Activated naive CD8-positive, alpha-beta T cell treated with anti-CD3 and anti-CD28 coated beads, Interleukin-2, amount 10 ng/mL, durations not matched to agents 7 days and 5 days (primary cell): ENCODE measurements around the gene CACNA1D. TPM values are rescaled to one million over a fixed set of nuclear protein-coding genes. Genes with fewer than 3 reads are reported as not detected.

Experiments used
- ATAC-seq: fragments of 150-1000 bp; cut with Tn5 transposase; one replicate; pipeline ENCODE4 v1.10.0; 2021; ENCODE audit warnings: low read depth, moderate library complexity
- POLR2A ChIA-PET: fragments of 350-600 bp; sonication (Branson Sonifier 250); formaldehyde crosslinking; loops from one replicate; lab custom pipeline; 2021; ENCODE audit warnings: antibody characterized with exemption; lab: Charles Lee
- DNase-seq: peaks from one replicate; pipeline ENCODE4 v3.0.0; 2021
- H3K27ac Mint-ChIP-seq: one replicate; pipeline ENCODE4 v1.8.0; 2022; ENCODE audit warnings: mild to moderate bottlenecking, mixed read lengths
- H3K27me3 Mint-ChIP-seq: one replicate; pipeline ENCODE4 v1.8.0; 2022; ENCODE audit warnings: mild to moderate bottlenecking, moderate library complexity, mixed read lengths
- H3K36me3 Mint-ChIP-seq: one replicate; pipeline ENCODE4 v1.8.0; 2021; ENCODE audit warnings: mild to moderate bottlenecking, mixed read lengths
- H3K4me1 Mint-ChIP-seq: one replicate; pipeline ENCODE4 v1.8.0; 2021; ENCODE audit warnings: mixed read lengths
- H3K4me3 Mint-ChIP-seq: one replicate; pipeline ENCODE4 v1.8.0; 2022; ENCODE audit warnings: mild to moderate bottlenecking, moderate library complexity, mixed read lengths
- H3K9me3 Mint-ChIP-seq: one replicate; pipeline ENCODE4 v1.8.0; 2021; ENCODE audit warnings: mixed read lengths
- total RNA-seq, 2 experiments: library from RNA; stranded (reverse); gene quantifications; one replicate each; pipeline ENCODE4 v1.2.3, GENCODE V29; 2021

The CACNA1D gene
- total RNA-seq, 2 experiments from 2014 or later: not detected

- peaks cover 6% of the 10 kb centered on the region for H3K4me1 Mint-ChIP-seq
- peaks cover 25% of the 10 kb centered on the region for H3K27me3 Mint-ChIP-seq
- DNase-seq (no peak), ATAC-seq (no peak)
- no peaks in the 10 kb centered on the region for H3K9me3 Mint-ChIP-seq
- POLR2A ChIA-PET: no interaction called here
- no peak overlapping the region for H3K4me3 Mint-ChIP-seq
- no peaks in the 10 kb centered on the region for H3K36me3 Mint-ChIP-seq
- H3K27ac Mint-ChIP-seq: no peak overlapping the region
Measured at GRCh38 chr3:53694046-53694445, 199.6 kb downstream of the CACNA1D start.

GRCh38 chr3:53694666-53695323, 200.4 kb downstream of the CACNA1D start:
- Mint-ChIP-seq H3K4me1 (peaks cover 6% of the 10 kb centered on the region), H3K4me3 (no peak overlapping the region)

DNA sequence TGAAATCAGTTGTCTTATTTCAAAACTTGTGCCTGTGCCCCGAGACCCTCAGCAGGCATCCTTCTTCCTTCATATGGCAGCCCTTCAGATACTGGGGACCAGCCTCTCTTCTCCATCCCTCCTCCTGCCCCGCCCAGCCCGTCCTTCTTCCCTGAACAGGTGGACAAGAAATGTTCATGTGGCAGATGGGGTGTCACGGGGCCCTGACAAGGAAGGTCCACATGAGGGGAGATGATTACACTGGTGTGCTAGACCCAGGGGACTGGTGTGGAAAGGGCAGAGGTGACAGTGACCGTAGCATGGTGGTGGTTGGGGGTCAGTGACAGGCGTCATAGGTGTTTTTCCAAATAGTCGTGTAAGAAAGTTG, 200.9 kb downstream of the CACNA1D start:
- POLR2A ChIA-PET: no interaction called here
- H3K4me1 Mint-ChIP-seq: peaks cover 6% of the 10 kb centered on the region
- no peak overlapping the region for H3K4me3 Mint-ChIP-seq
- H3K27ac Mint-ChIP-seq: no peak overlapping the region
- no peaks in the 10 kb centered on the region for H3K9me3 Mint-ChIP-seq
- no peaks in the 10 kb centered on the region for H3K36me3 Mint-ChIP-seq
- ATAC-seq: no peak
- DNase-seq: no peak
- H3K27me3 Mint-ChIP-seq: peaks cover 24% of the 10 kb centered on the region

More at GRCh38 chr3:53694666-53695323, 200.4 kb downstream of the CACNA1D start:
- POLR2A ChIA-PET: no interaction called here
- Mint-ChIP-seq H3K9me3 (no peaks in the 10 kb centered on the region), H3K27ac (no peak overlapping the region), H3K27me3 (peaks cover 24% of the 10 kb centered on the region), H3K36me3 (no peaks in the 10 kb centered on the region)
- DNase-seq: no peak
- ATAC-seq: no peak

- no peak overlapping the region for H3K27ac Mint-ChIP-seq
- no peaks in the 10 kb centered on the region for H3K9me3 Mint-ChIP-seq
- peaks cover 21% of the 10 kb centered on the region for H3K27me3 Mint-ChIP-seq
- H3K4me1 Mint-ChIP-seq: peaks cover 6% of the 10 kb centered on the region
- H3K36me3 Mint-ChIP-seq: no peaks in the 10 kb centered on the region
- DNase-seq: no peak
- no peak for ATAC-seq
- POLR2A ChIA-PET: no interaction called here
- no peak overlapping the region for H3K4me3 Mint-ChIP-seq
Measured at GRCh38 chr3:53696401-53697172, 202.2 kb downstream of the CACNA1D start.

- ATAC-seq (no peak), DNase-seq (no peak)
- no peaks in the 10 kb centered on the region for H3K9me3 Mint-ChIP-seq
- H3K36me3 Mint-ChIP-seq: no peaks in the 10 kb centered on the region
- H3K4me3 Mint-ChIP-seq: no peak overlapping the region
- peaks cover 21% of the 10 kb centered on the region for H3K27me3 Mint-ChIP-seq
- H3K27ac Mint-ChIP-seq: no peak overlapping the region
- POLR2A ChIA-PET: no interaction called here
- H3K4me1 Mint-ChIP-seq: peaks cover 5% of the 10 kb centered on the region
Measured at GRCh38 chr3:53700441-53700840, 206.0 kb downstream of the CACNA1D start.

GRCh38 chr3:53702776-53703530, 208.5 kb downstream of the CACNA1D start:
- no peak overlapping the region for H3K4me3 Mint-ChIP-seq
- DNase-seq (no peak), ATAC-seq (no peak)
- no peak overlapping the region for H3K27ac Mint-ChIP-seq
- POLR2A ChIA-PET: no interaction called here
- no peaks in the 10 kb centered on the region for H3K9me3 Mint-ChIP-seq
- H3K36me3 Mint-ChIP-seq: no peaks in the 10 kb centered on the region
- peaks cover 11% of the 10 kb centered on the region for H3K27me3 Mint-ChIP-seq
- peaks cover 10% of the 10 kb centered on the region for H3K4me1 Mint-ChIP-seq

DNA sequence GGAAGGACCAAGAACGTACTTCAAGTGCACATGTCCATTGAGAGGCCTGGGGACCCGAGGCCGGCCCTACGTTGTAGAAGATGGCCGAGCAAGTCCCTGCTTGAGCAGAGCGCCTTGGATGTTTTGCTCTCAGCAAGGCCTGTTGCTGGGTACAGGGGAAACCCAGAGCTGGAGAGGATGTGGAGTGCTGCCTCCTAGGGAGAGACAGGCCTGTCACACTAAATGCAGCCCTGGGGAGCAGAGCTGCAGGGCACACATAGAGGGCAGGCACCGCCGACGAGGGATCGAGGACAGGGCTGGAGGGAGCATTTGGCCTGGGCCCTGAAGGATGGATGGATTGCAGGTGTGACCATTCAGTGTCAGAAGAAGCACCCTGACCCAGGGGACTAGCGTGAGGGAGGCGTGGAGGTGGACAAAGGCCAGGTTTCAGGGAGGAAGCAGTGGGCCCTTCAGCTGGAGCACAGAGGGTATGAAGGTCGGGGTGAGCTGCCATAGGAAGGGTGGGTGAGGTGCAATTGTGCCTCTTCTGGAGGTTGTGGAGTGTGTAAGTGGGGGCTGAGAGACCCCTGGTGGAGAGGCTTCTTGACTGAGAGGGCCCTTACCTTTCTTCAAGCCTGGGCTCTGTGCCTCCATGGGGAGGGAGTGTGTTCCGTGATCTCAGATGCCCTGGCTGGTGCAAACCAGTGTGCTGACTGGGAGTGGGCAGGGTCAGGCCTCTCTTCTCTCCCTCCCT, 209.4 kb downstream of the CACNA1D start:
- DNase-seq (no peak), ATAC-seq (no peak)
- POLR2A ChIA-PET: no interaction called here
- Mint-ChIP-seq H3K36me3 (no peaks in the 10 kb centered on the region), H3K4me3 (no peak overlapping the region), H3K27ac (no peak overlapping the region), H3K27me3 (peaks cover 5% of the 10 kb centered on the region), H3K9me3 (no peaks in the 10 kb centered on the region), H3K4me1 (peaks cover 10% of the 10 kb centered on the region)

- peaks cover 10% of the 10 kb centered on the region for H3K4me1 Mint-ChIP-seq
Measured at GRCh38 chr3:53704363-53704725, 209.9 kb downstream of the CACNA1D start.

GRCh38 chr3:53705024-53705745, 210.8 kb downstream of the CACNA1D start:
- Mint-ChIP-seq H3K4me3 (no peak overlapping the region), H3K9me3 (no peaks in the 10 kb centered on the region), H3K27ac (no peak overlapping the region), H3K27me3 (no peaks in the 10 kb centered on the region), H3K36me3 (no peaks in the 10 kb centered on the region), H3K4me1 (peaks cover 13% of the 10 kb centered on the region)
- POLR2A ChIA-PET: no interaction called here
- no peak for DNase-seq
- ATAC-seq: no peak

More at GRCh38 chr3:53704363-53704725, 209.9 kb downstream of the CACNA1D start:
- DNase-seq (no peak), ATAC-seq (no peak)
- no peak overlapping the region for H3K4me3 Mint-ChIP-seq
- H3K27ac Mint-ChIP-seq: no peak overlapping the region
- no peaks in the 10 kb centered on the region for H3K36me3 Mint-ChIP-seq
- POLR2A ChIA-PET: no interaction called here
- no peaks in the 10 kb centered on the region for H3K9me3 Mint-ChIP-seq
- peaks cover 3% of the 10 kb centered on the region for H3K27me3 Mint-ChIP-seq

DNA sequence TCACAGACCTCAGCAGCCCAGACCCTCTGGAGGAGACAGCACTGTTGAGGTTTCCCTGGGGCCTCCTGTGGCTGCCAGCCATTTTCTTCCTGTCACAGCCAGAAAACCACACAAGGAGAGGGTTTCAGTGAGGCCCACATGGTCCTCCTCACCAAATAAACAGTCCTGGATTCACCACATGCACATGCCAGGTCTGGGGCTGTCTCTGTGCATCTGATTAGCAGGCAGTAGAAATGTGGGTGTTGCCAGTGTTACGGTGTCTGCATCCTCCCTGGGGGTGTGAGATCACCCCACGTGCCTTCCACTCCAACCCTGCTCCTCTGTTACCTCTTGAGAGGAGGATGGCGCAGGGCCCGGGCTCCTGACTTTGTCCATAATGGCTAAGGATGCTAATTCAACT, 211.4 kb downstream of the CACNA1D start:
- DNase-seq (no peak), ATAC-seq (peak; percentile 43)
- no peaks in the 10 kb centered on the region for H3K27me3 Mint-ChIP-seq
- no peak overlapping the region for H3K27ac Mint-ChIP-seq
- peaks cover 13% of the 10 kb centered on the region for H3K4me1 Mint-ChIP-seq
- no peak overlapping the region for H3K4me3 Mint-ChIP-seq
- no peaks in the 10 kb centered on the region for H3K9me3 Mint-ChIP-seq
- H3K36me3 Mint-ChIP-seq: no peaks in the 10 kb centered on the region
- POLR2A ChIA-PET: no interaction called here

DNA sequence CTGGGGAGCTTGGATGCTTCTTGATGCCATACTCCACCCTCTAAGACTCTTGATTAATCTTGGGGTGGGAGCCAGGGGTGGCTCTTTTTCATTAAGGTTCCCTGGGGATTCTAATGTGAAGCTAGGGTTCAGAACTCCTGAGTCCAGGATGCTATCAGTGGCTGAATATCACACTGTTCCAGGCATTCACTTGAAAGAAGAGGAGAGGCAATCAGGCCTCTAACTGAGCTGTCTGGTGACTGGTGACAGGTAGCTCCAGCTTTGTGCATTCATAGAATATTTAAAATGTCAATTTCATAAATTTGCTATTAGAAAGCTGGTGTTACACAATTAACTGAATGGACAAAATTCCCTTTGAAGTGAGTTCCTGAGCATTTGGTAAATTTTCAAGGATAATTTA, 212.8 kb downstream of the CACNA1D start:
- H3K27ac Mint-ChIP-seq: no peak overlapping the region
- DNase-seq: no peak
- H3K27me3 Mint-ChIP-seq: peaks cover 4% of the 10 kb centered on the region
- peaks cover 13% of the 10 kb centered on the region for H3K4me1 Mint-ChIP-seq
- H3K4me3 Mint-ChIP-seq: no peak overlapping the region
- H3K36me3 Mint-ChIP-seq: no peaks in the 10 kb centered on the region
- no peak for ATAC-seq
- H3K9me3 Mint-ChIP-seq: no peaks in the 10 kb centered on the region
- POLR2A ChIA-PET: no interaction called here

GRCh38 chr3:53708001-53708621, 213.7 kb downstream of the CACNA1D start:
- H3K36me3 Mint-ChIP-seq: no peaks in the 10 kb centered on the region
- H3K27ac Mint-ChIP-seq: no peak overlapping the region
- no peak overlapping the region for H3K4me3 Mint-ChIP-seq
- POLR2A ChIA-PET: no interaction called here
- DNase-seq: no peak
- H3K27me3 Mint-ChIP-seq: peaks cover 4% of the 10 kb centered on the region
- no peak for ATAC-seq
- H3K4me1 Mint-ChIP-seq: peaks cover 13% of the 10 kb centered on the region
- no peaks in the 10 kb centered on the region for H3K9me3 Mint-ChIP-seq
